Fibroblast of the conjunctiva (primary cell): ENCODE data around the gene GRB7.
"Not testable (repeated sequence)": the region's sequence is repeated elsewhere in the genome, so short reads cannot be mapped to it uniquely, and the experiment has no call there.

Source experiments
- DNase-seq: peaks from one replicate; pipeline ENCODE4 v3.0.0-alpha.2; 2010; ENCODE audit warnings: low read depth

Gene GRB7

DNA sequence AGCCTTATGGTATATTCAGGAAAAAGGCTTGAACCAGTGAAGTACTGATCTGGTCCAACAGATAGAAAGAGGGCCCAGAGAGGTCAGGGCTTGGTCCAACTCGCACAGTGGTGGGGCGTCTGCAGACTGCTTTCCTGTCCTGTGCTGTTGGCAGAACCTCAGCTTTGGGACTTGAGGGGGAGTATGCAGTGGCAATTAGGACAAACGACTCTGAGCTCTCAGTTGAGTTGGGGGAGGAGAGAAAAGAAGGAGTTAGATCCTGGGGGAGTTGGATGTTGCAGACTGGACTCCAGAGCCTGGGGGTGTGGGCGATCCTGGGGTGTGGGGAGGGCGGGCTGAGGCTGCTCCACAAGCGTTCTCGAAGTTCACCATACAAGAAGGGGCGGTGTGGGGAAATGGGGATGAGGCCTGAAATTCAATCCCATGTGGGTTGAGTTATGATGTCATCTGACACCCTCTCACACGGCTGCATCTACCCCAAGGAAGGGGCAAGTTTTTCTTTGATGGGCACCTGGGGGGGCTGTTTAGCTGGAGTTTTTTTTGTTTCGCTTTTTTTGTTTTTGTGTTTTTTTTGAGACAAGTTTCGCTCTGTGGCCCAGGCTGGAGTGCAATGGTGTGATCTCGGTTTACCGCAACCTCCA, 14.6 kb downstream of the GRB7 start:
- no peak for DNase-seq

DNA sequence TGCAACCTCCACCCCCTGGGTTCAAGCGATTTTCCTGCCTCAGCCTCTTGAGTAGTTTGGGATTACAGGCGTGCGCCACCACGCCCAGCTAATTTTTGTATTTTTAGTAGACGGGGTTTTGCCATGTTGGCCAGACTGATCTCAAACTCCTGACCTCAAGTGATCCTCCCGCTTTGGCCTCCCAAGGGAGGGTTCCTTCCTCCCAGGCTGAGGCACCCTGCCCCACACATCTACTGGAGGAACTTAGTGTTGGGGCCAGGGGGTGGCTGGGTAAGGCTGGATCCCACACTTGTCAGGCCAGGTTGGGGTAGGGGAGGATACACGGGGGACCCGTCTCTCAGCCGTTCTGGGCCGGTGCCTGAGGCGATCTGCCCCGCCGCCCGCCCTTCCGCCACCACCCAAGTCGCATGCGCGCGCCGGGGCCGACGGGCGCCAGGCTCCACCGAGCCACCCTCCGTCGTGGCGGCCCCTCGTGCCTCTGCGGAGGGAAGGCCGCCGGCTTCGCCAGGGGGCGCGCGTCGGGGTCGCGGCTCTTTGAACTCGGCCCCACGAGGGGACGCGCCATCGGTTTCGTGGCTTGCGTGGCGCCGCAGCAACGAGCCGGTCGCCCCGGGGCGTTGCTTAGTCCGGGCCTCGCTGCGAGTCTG, 15.9 kb downstream of the GRB7 start:
- no peak for DNase-seq

DNA sequence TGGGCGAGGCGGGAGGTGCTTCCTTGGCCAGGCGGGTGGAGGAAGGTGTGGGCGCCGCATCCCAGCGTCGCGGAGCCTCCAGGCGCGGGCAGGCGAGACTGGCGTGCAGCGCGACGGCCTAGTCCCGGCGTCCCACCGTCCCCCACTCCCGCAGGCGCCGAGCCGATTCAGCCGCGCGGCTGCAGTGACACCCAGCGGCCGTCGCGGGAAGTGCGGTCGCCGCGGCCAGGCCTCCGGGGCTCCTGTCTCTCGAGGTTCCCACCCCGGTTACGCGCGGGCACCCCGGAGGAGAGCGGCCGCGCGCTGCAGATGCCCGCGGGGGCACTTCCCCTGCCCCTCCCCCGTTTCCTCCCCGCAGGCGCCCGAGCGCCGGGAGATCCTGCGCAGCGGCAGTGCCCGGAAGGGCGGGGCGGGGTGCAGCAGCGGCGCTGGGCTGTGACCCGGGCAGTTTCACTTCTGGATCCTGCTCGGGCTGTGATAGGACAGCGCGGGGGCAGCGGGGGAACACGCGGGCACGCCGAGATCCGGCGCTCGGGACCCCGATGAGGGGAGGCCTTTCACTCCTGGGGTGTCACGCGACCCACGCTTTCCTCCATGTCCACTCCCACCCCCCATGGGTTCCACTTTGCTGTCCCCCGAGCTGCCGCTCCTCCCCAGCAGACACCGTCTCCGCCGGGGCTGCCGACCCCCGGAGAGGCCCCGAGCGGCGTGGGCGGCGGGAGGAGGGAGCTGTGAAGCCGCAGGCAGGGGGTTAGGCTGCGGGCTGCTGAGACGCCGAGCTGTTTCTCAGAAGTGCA, 16.6 kb downstream of the GRB7 start:
- DNase-seq = peak; percentile 75

DNA sequence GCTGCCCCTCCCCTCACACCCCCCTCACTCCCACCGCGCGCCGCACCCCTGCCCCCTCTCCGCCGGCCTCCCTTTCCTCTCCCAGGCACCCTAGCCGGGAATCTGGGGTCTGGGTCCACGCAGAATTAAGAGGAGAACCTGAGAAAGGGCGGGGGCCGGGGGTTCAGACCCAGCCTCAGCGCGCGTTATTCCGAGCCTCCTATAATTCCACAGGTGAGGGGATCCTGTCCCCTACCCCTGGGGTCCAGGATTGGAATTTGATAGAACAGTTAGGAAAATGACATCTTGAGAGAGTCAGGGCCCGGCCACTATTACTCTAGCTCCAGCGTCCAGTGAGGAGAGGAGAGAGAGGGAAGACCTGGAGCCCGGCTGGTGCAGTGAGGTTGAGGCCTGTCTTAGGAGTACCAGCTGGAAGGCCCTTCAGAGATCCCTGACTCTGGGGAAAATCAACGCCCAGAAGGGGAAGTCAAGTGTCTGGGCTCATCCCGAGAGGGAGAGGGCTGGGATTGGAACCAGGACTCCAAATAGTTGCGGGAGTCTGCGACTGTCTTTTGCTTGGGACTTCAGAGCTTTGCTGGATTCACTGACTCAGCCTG, 17.3 kb downstream of the GRB7 start:
- no peak for DNase-seq

DNA sequence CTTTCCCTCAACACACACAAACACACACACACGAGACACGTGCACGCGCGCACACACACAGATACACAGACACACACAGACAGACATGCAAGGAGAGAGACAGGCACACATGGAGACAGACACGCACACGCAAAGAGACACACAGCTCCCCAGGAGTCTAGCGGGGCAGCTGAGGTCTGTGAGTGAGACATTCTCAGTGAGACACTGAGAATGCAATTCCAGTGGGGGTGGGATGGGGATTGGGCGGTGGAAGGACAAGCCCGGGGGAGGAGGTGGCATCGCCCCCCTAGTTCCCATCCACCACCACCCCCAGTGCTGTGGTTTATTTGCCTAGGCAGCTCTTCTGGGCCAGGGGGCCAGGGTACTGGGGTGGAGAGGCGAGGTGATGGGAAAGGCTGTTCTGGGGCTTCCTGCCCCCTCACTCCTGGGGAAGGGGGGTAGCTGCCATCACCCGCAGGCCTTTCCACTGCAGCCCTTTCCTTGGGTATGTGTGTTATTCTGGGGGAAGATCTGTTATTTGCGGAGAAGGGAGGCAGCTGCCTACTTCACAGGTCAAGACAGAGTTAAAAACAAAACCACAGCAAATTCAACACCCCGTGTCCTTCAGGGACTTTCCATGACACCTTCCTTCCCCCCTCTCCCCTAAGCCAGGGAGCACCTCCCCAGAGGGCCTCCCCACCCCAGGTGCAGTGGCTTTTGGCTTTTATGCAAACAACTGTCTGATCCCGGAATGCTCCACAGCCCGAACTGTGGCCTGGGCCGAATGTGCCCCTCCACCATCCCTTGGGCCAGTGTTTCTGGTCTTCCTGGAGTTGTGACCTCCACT, 18.0 kb downstream of the GRB7 start:
- DNase-seq = no peak

DNA sequence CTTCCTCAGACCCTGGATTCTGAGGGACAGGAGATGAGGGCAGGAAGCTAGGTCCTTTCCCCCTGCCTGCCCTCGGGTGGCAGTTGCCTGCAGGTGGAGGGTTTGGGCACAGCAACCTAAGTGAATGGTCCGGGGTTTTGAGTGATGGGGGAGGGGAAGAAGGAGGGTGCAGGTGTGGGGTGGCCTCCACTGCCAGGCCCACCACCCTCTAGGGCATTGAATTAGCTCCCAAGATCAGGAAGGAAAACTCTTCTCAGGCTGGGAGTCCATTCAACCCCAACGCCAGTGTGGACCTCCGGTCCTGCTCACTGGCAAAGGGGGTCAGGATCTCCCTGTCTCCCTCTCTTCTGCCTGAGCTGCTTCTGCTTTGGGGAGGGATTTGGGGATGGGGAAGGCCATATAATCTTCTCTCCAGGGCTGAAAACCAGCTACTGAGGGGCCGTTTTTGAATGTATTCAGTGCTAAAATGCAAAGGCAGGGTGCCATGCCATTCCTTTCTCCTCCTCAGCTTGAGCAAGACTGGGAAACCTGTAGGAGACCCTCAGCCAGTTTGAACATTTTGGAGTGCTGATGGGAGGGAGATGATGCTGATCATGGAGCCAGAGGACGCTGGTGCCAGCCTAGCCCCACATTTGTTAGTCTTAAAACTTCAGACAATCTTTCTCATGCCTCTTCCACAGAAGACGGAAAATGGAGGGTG, 18.8 kb downstream of the GRB7 start:
- no peak for DNase-seq

DNA sequence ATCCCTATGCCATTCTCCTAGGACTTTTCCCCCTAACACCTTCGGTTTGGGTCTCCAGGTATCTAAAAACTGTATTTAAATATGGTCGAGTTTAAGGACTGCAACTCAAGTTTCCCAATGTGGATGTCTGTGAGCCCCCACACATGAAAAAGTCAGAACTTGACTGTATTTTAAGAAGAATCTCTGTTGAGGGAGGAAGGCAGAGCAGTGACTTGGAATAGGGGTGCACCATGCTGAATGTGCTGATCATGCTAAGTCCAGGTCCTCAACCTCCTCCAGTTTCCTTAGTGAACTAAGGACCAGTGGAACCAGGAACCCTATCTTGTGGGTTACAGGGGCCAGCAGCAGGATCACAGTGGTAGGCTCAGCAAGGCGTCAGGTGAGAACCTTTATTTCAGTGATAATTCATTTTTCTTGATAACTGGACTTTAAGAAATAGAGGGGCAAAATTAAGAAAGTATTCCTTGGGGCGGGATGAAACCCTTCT, 19.5 kb downstream of the GRB7 start:
- DNase-seq = no peak

DNA sequence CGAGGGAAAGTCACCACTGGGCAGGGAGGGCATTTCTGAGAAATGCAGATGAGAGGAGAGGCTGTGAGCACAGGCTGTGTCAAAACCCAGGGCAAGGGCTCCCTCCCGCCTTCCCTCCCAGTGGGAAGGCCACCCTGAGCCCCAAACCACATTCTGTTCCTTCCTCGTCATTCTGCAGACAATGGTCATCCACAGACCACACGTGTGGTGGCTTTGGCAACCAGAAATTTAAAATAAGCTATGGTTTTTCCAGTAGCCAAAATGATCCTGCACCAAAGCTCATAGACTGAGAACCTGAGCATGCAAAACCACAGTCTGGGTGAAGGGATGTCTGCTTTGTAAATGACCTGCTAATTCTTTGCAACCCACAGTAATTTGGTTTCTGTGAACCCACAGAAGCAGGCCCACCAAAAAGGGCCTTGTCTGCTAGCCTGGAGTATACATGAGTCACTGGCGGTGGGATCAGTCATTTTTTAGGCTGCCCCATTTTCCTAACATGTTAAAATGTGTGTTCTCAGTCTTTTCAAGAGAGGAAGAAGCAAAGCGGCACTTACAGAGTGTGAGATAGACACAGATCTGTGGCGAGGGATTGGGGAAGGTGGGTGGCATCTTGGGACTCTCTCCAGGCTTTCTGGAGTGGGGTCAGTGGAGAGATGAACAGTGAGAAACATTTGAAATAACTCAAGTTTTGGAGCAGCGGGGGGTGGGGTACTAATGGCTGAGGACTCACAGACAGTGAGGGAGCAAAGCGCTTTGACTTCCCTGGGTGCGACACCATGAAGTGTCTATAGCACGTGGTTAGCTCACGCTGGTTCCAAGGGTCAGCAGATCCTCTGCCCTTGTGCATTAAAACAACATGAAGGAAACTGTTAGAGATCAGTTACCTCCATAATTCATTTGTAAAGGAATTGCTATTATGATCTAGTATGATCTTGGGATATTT, 20.5 kb downstream of the GRB7 start:
- DNase-seq = no peak

DNA sequence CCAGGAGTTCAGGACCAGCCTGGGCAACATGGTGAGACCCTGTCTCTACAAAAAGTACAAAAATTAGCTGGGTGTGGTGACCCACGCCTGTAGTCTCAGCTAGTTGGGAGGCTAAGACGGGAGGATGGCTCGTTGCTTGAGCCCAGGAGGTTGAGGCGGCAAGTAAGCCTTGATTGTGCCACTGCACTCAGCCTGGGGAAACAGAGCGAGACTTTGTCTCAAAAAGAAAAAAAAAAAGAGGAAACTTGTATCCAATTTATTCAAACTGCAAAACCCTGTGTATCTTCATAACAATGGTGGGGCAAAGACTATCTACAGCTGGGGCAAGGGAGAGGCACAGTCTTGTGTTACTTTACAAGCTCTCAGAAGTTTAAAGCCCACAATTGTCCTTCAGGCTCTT, 21.5 kb downstream of the GRB7 start:
- no peak for DNase-seq

DNA sequence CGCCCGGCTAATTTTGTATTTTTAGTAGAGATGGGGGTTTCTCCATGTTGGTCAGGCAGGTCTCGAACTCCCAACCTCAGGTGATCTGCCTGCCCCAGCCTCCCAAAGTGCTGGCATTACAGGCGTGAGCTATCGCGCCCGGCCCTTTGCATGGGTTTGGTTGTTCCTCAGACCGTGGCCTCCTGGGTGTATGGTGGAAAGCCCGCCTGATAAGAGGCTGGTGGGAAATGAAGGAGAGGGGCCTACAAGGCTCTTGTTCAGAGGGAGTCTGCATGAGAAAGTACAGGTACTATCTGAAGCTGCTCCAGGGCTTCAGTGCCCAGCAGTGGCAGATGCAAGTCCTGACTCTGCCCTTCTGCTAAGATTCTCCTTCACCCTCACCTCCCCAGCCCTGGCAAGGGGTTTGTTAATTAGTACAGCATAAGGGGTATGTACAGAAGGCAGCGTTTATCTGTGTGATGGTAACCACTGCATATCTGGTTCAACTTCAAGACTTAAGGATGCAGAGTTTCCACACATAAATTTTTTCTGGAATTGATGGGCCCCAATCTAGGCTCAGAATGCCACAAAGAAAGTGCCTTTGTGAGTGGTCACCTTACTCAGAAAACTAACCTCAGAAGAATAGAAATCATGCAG, 24.2 kb downstream of the GRB7 start:
- DNase-seq = no peak

DNA sequence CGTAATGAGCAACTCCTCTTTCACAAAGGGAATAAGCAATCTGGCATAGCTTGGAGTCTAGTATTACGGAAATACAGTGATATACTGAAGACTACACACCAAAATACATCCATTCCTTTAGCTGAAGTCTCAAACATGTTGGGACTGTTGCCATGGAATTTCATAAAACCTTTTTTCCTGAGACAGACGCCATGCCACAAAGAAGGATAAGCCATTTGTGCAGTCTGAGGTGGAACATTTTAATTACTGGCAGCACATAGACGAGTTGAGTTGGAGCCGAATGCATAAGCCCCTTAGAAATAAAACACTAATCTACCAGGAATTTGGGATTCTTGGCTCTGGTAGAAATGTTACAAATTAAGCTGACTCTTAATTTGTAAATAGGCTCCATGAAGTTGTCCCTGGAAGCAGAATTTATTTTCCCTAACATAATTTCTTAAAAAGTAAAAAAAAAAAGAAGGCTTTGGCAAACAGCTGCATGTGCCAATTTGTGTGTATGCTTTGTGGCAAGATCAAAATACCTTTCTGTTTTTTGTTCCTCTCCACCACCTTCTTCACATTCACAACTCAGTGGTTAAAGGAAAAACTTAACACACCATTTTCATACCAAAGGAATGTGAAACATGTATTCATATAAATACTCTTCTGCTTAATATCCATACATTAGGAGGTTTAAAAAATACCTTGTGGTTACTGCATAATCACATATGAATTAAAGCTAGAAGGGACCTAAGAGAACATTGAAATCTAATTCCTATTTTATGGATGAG, 25.5 kb downstream of the GRB7 start:
- no peak for DNase-seq

DNA sequence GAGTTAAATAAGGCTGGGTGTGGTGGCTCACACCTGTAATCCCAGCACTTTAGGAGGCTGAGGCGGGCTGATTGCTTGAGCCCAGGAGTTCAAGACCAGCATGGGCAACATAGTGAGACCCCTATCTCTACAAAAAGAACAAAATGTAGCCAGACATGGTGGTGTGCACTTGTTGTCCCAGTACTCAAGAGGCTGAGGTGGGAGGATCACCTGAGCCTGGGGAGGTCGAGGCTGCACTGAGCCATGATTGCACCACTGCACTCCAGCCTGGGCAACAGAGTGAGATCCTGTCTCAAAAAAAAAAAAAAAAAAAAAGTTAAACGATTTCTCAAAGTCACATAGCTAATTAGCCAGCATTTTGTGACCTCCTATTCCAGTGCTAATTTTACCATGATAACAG, 26.4 kb downstream of the GRB7 start:
- not testable (repeated sequence) for DNase-seq

DNA sequence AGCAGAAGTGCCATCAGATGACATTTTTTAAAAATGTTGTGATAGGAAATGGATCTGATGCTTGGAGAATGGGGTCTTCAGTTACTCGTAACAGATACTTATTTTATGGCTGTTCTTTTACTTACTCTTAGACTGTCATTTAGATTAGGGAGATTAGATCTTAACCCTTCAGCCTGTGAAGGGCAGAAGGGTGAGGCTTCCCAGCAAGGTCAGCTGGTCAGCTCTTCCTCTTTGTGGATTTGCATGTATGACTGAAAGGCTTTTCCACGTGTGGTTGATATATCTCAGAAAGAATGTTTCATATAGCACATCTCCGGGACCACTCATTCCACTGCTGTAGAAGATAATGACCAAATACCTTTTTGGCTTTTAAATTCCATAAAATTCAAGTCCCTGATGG, 27.4 kb downstream of the GRB7 start:
- no peak for DNase-seq

DNA sequence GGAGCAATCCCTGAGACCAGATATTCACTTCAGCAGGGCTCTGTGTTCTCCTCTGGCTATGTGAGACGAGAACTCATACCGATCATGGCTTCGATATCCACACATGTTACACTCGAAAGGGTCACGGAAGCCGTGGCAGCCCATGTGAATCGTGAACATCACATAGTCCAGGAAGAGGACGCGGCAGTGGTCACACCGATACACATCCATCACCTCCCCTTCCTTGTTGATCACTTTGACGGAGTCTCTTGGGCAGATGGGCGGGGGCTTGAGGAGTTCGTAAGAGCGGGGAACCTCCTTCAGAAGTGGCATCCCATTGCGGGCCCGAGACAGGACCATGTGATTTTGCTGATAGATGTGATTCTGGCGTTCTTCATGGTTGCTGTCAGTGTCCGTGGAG, 28.0 kb downstream of the GRB7 start:
- DNase-seq = no peak

DNA sequence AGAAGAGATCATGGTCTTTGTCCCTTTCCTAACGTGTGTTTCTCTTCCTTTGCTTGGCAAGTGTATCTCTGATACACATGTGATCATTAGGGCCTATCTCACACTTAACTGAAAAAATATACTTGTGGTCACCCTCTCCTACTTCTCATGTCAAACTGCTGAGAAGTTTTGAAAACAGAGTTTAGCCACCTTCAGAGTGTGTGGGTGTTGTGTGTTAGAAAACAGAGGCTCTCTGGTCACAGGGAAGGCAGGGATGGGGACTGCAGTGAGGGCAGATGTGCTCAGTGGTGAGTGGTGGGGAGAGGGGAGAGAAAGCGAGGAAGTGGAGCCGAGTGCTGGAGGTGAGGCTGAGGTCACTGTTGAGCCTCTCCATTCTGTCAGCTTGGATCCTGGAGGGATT, 29.4 kb downstream of the GRB7 start:
- DNase-seq = no peak

DNA sequence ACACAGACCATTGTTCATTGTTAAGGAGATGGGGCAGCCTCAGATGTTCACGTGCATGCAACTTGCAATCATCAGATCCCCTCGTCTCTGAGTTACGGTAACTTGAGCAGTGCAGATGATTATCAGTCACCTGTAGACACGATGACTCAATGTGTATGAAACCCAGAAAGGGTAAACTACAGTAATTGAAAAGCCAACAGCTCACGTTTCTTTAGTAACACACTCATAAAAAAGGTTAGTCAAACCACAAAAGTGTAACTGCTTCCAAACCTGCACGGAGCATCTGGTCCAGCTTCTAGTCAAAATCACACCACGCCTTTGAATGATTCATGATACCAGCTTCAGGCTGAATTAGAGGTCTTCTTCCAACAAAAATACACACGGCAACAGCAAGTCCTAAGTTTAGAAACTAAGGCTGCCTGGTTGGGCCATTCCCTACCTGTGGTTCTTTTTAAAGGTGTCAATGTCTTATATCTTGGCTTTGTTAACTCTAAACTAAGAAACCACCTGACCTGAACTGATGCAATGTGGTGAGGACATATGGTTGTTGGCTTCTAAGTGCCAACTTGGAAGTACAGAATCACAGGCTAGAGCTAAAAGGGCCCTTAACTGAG, 32.3 kb downstream of the GRB7 start:
- DNase-seq = no peak

DNA sequence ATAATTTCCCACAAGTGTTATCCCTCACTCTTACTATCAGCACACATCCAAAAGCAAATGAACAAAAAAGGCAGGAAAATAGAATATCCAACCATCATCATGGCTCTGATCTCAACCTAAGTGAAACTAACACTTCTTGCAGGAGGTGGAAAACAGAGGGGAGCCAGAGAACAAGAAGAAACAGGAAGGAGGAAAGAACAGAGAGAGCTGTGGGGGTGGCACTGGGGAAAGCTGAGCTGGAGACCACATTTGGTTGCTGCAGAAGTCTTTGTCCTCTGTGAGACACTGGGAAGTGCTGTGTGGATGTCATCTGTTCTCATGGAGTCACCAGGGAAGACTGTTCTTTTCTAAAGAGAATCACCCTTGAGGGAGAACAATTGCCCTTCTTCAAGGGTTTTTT, 34.7 kb downstream of the GRB7 start:
- DNase-seq = no peak
